NCI-H345 treated with DMSO at 0.1 percent for 48 hours (cell line): ENCODE results near the gene AMN.

Source experiments
- DNase-seq: peaks from one replicate; lab custom pipeline; 2025; ENCODE audit not compliant: unreplicated experiment; lab: John Stamatoyannopoulos, UW

AMN gene

DNA sequence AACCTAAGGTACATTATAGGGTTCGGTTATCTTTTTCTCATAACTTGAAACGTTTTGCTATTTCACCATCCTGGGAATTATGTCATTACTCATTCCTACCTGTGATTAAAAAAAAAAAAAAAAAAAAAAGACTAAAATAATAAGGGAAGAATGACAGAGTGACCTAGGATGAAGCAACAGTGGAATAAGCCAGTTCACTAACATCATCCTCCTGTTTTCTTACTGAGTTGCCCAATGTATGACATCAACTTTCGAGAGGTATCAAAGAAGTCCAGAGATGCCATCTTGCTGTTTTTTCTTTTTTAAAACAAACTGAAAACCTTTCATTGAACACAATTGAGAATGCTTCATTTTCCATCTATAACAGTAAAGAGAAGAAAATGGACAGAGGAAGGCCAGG, 42.8 kb downstream of the AMN start:
- no peak for DNase-seq

DNA sequence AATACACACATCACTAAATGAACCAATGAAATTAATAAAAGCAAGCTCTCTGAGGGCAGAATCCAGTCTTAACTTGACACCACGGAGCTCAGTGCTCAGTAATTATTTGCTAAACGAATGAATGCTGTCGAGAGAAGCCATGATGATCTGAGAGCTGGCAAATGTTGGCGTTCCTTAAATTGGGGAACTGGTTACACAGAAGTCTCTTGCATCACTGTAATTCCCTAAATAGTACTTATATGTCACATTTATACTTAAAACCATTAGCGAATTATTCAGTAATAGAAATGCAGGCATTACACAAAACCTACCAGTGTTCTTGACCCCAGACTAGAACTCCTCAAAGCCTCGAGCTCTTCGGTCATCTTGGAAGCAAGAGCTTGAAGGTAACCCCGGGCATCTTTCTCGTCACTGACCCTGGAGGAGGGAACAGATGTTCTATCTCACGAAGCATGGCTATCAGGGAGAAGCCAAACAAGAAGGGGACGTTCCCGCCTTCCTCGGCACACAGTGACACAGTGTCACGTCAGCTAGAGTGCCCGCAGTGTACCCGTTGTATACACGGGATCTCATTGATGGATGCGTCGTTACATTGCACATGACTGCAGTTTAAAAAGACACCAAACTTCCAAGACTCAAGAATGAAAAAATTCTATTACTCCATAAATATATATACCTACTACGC, 43.6 kb downstream of the AMN start:
- no peak for DNase-seq

DNA sequence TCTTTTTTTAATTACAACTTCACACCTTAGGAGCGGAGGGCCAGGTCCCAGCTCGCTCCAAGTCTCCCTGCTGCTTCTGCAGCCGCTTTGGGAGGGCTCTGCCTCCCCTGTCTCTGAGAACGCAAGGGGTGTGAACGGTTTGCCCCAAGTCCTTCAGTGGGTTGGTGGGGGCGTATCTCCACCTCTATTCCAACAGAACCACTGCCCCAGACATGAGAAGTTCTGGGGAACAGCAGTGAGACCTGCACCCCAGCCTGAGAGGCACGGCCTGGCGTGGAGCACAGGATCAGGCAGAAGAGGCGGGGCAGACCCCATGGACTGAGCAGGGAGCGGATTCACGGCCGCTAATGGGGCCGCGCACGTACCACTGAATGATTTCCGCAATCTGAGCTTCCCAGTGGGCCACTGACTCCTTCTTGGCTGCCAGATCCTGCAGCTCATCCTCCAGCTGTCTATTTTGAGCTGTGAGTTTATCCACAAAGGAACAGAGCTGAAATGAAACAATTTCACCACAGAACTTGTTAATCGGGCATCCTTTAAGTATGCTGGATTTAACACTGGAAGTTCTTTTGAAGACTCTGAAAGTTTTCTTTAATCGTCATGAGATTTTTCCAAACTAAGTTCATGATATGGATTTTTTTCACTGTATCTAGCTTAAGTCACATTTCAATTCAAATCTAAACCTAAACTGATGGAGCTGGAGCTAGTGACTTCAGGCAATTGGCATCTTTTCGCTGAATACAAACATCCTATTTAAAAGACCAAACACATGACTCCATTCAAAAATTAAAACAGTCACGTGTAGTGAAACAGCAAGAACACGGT, 44.4 kb downstream of the AMN start:
- no peak for DNase-seq

DNA sequence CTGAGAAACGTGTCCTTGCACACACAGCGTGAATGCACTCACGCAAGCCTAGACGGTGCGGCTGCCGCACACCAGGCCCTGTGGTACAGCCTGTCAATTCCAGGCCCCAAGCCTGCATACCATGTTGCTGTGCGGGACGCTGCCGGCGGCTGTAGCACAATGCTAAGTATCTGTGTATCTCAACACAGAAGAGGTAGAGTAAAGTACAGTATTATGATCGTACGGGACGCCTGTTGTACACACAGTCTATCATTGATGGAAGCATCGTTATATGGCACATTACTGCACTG, 45.0 kb downstream of the AMN start:
- DNase-seq, result no peak

DNA sequence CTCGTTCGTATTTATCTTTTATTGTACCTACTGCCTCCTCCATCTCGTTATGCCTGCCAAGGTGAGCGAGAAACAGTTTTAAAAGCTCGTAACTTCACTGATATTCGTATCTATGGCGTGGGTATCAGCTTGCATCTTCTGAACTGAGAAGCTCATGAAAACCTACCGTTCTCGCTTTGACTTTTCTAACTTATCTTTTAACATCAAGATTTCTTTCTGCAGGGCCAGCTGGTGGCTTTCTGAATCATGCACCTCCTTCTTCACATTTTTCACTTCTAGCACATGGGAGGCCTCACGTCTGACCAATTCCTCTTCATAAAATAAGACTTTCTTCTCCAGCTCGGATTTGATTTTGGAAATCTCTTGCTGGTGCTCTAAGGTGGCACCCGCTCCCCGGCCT, 45.8 kb downstream of the AMN start:
- DNase-seq, result no peak

DNA sequence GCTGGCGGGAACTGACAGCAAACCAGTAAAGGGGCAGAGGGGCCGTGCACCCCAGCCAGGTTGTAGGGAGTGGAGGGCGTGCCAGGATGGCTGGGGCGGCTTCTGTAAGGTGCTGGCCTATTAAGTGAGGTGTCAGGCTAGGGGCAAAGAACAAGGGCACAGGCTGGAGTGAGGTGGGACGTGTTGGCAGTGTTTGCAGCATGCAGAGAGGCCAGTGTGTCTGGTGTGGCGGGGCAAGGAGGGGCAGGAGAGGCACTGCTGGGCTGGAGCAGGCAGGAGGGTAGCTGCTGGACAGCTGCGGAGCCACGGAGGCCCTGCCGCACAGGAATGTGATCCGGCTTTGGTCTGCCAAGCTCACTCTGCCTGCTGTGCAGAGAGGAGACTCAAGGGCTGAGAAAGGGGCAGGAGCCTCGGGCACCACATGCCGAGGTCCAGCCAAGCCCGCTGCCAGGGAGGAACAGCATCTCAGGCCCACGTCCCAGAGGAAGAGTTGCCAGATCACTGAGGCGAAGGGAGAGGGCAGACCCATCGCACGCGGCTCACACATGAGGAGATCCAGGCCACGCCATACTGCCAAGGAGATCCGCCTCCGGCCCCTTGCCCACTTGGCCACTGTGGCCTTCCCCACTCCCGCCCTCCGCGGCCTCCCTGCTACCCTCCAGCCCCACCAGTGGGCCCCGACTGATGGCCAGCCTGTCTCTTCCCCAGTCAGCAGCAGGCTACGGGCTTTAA, 46.8 kb downstream of the AMN start:
- DNase-seq, result no peak

DNA sequence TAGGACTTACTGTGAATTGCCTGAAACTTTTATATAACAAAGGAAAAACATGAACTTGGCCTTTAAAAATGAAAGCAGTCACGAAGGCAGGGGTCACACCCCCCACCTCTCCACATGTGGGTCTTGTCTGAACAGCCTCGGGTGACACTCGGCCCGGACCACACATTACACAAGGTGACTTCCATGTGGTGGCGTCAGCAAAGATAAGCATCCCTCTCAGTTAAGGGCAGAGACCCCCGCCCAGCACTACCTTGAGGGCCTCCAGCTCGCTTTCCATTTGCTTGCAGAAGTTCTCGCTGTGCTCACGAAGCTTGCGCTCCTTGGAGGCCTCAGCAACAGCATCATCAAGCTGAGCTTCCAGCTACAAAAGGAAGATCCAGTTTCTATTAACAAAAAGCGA, 47.4 kb downstream of the AMN start:
- no peak for DNase-seq

DNA sequence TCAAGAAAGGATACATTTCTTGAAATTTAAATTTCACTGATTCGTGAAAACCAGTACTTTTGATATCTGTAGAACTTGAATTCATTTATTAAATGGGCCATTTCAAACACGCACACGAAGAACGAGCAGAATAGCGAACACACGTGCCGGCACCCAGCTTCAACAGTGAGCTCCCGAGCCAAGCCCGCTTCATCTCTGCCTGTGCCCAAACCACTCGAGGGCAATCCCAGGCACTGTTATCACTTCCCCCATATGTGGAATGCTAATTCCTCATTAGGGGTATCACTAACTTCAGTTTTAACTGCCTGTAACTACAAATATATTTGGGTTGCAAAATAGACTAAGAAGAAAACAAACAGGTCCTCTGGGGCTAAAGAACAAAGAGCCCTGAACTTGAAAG, 48.0 kb downstream of the AMN start:
- DNase-seq, result no peak

DNA sequence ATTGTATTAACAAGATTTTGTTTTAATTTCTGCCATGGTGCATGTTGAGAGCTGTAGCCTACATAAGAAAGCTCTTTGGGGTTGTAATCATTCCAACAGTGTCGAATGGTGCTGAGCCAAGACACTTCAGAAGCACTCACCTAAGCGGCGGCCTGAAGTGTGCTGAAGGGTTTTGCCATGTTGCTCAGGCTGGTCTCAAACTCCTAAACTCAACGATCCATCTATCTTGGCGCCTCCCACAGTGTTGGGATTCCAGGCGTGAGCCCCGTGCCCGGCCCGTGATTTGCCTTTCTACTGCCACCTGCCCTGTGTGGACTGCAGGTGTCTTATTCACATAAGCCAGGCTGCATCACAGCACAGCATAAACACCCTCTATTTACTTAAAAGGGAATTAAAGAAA, 48.9 kb downstream of the AMN start:
- no peak for DNase-seq

DNA sequence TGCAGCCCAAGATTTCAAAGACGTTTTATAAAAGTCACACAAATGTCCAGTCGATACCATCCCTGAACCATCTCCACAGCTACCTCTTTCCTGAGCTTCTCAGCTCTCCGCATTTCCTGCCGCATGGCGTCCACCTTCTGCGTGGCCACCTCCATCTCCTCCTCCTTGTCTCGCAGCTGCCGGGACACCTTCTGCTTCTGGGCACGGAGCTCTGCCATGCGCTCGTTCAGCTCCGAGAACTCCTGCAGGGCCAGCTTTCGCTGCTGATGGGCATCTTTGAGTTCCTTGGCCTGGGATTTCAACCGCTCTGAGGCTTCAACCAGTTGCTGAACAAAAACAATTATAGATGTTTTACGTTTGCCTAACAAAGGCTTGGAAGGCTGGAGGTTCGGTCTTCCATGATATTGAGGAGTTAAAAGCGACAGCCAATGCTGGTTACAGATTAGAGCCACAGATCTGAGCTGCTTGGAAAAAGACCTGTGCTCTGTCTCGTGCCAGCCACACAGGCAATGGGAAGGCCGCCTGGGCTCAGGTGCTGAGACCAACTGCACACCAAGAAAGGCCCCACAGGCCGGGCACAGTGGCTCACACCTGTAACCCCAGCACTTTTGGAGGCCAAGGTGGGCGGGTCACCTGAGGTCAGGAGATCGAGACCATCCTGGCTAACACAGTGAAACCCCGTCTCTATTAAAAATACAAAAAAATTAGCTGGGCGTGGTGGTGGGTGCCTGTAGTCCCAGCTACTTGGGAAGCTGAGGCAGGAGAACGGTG, 49.6 kb downstream of the AMN start:
- DNase-seq, result no peak

DNA sequence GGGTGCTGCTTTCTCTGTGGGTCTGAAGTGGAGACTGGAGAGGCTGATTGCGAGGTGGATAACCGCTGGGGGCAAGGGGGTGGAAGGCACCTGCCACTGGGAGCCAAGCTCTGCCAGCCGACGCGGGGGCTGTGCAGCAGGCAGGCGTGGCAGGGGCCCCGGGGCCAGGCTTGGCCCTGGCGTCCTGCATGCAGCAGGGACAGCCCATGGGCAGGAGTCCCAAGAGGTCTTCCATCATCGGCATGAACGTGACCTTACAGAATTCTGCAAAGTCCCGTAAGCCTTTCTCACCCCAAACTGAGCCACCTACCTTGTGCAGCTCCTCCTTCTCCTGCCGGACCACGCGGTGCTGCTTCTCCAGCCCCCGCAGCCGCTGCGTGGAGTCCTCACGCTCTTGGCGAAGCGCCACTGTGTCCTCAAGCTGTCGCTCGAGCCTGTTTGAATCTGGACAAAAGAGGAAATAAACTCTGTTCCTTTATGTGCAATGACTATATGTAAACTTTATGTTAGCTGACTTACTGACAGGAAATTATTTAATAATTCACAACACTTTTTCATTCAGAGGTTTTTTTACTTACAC, 51.3 kb downstream of the AMN start:
- no peak for DNase-seq

DNA sequence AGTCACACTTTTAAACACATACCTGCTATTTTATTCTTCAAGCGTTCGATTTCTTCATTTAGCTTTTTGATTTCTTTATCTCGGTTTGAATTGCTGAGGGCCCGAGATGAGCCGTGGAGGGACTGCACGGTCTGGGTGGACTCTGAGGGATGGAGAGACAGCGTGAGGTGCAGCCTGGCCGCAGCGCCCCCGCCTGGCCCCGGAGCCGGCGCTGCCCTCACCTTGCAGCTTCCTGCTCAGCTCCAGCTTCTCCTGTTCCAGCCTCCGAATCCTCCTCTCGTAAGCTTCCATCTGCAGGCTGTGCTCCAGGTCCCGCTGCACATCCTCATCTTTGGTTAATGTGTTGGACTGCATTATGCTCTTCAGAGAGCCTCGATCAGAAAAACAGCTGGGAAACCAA, 53.2 kb downstream of the AMN start:
- DNase-seq, result no peak

DNA sequence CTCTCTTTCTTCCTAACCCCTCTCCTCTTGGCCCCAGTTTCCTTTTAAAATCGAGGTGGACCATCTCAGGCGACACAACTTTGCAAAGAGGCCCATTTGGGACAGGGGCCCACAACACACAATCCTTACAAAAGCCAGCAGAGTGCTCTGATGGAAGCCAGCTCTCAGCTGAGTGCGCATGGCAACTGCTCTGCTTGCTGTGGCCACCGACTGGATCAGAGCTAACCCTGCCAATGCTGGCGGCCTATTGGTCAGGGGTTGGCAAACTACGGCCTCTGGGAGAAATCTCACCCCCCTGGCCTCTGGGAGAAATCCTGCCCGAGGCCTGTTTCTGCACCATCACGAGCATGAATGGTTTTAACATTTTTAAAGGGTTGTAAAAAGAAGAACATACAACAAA, 55.0 kb downstream of the AMN start:
- no peak for DNase-seq

DNA sequence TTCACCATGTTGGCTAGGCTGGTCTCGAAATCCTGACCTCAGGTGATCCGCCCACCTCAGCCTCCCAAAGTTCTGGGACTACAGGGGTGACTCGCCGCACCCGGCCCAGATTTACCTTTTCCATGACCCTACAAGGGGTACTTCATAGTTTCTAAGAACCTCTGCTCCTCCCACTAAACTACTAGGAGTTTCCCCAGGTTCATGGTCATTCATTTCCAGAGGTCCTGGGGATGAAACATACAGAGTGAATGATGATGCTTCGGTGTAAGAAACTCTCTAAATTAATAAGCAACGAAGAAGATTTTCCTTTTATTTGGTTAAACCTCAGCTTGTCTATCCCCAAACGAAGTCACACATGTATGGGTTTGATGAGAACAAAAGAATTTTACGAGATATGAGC, 56.9 kb downstream of the AMN start:
- no peak for DNase-seq

DNA sequence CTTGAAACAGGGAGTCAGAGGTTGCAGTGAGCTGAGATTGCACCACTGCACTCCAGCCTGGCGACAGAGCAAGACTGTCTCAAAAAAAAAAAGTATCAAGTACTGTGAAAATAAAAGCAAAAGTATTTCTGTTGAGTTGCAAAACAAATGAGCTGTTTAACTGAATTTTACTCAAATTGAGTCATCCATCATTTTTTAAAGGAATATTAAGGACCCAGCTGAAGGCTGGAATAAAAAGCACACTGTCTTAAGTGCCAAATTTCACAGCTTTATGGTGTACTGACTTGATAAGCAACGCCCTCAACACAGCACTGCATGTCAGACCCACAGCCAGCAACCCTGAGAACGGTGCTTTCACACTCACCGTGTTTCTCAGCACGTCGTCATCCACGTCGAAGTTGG, 57.9 kb downstream of the AMN start:
- no peak for DNase-seq
